Measurements from ENCODE around the gene RPL32. TPM values are rescaled to one million over a fixed set of nuclear protein-coding genes. Genes with fewer than 3 reads are reported as not detected.

Gene RPL32
- total RNA-seq, 4 donors from 2014 or later, result 1,159 to 2,367 (median 1,696) TPM

- Histone ChIP-seq H3K9me3 (no peaks in the 10 kb centered on the region), H3K4me3 (no peak overlapping the region), H3K27ac (no peak overlapping the region), H3K27me3 (no peaks in the 10 kb centered on the region), H3K36me3 (peaks cover 54% of the 10 kb centered on the region), H3K4me1 (no peaks in the 10 kb centered on the region)
- 91% methylated on average over 4 of the region's 4 CpGs for WGBS
- TF ChIP-seq EP300 (IDR thresholded peaks at IDR 0.05) (no peak), CTCF (IDR thresholded peaks at IDR 0.05) (no peak), POLR2AphosphoS5 (IDR thresholded peaks at IDR 0.05) (no peak), POLR2A (IDR thresholded peaks at IDR 0.05) (no peak)
- DNase-seq (ENCODE audit: low spot score in 2 of 2), result no peak
Measured at GRCh38 chr3:12829404-12829803, 12.0 kb downstream of the RPL32 start.

GRCh38 chr3:12828751-12829150, 12.6 kb downstream of the RPL32 start:
- 73% methylated on average over 4 of the region's 4 CpGs for WGBS
- H3K9me3 ChIP-seq, result no peaks in the 10 kb centered on the region
- DNase-seq (ENCODE audit: low spot score in 2 of 2), result no peak
- no peak overlapping the region for H3K27ac ChIP-seq
- no peaks in the 10 kb centered on the region for H3K27me3 ChIP-seq
- H3K4me1 ChIP-seq, result no peaks in the 10 kb centered on the region
- H3K36me3 ChIP-seq, result peaks cover 48% of the 10 kb centered on the region
- H3K4me3 ChIP-seq, result no peak overlapping the region
- no peak for TF ChIP-seq EP300 (IDR thresholded peaks at IDR 0.05)
- TF ChIP-seq CTCF (IDR thresholded peaks at IDR 0.05), result no peak
- no peak for TF ChIP-seq POLR2AphosphoS5 (IDR thresholded peaks at IDR 0.05)
- TF ChIP-seq POLR2A (IDR thresholded peaks at IDR 0.05), result no peak

- H3K36me3 ChIP-seq, result peaks cover 15% of the 10 kb centered on the region
- no peak overlapping the region for H3K4me3 ChIP-seq
- H3K9me3 ChIP-seq, result no peaks in the 10 kb centered on the region
- no peaks in the 10 kb centered on the region for H3K4me1 ChIP-seq
- no peaks in the 10 kb centered on the region for H3K27me3 ChIP-seq
- DNase-seq (ENCODE audit: low spot score in 2 of 2), result no peak
- H3K27ac ChIP-seq, result no peak overlapping the region
- TF ChIP-seq POLR2A (IDR thresholded peaks at IDR 0.05) (no peak), POLR2AphosphoS5 (IDR thresholded peaks at IDR 0.05) (no peak), EP300 (IDR thresholded peaks at IDR 0.05) (no peak), CTCF (IDR thresholded peaks at IDR 0.05) (no peak)
- WGBS, result 61% methylated on average over 8 of the region's 8 CpGs
Measured at GRCh38 chr3:12825156-12825555, 16.2 kb downstream of the RPL32 start.

GRCh38 chr3:12824299-12824698, 17.1 kb downstream of the RPL32 start:
- 95% methylated on average over 7 of the region's 7 CpGs for WGBS
- Histone ChIP-seq H3K4me1 (no peaks in the 10 kb centered on the region), H3K27ac (no peak overlapping the region), H3K9me3 (no peaks in the 10 kb centered on the region), H3K27me3 (no peaks in the 10 kb centered on the region), H3K36me3 (peaks cover 9% of the 10 kb centered on the region), H3K4me3 (no peak overlapping the region)
- no peak for DNase-seq (ENCODE audit: low spot score in 2 of 2)
- TF ChIP-seq POLR2A (IDR thresholded peaks at IDR 0.05) (no peak), CTCF (IDR thresholded peaks at IDR 0.05) (no peak), EP300 (IDR thresholded peaks at IDR 0.05) (no peak), POLR2AphosphoS5 (IDR thresholded peaks at IDR 0.05) (no peak)

GRCh38 chr3:12822725-12823373, 18.5 kb downstream of the RPL32 start:
- Histone ChIP-seq H3K27ac (no peak overlapping the region), H3K27me3 (no peaks in the 10 kb centered on the region), H3K36me3 (peaks cover 9% of the 10 kb centered on the region), H3K4me3 (no peak overlapping the region), H3K4me1 (no peaks in the 10 kb centered on the region), H3K9me3 (no peaks in the 10 kb centered on the region)
- DNase-seq (ENCODE audit: low spot score in 2 of 2), result no peak
- TF ChIP-seq EP300 (IDR thresholded peaks at IDR 0.05) (no peak), CTCF (IDR thresholded peaks at IDR 0.05) (no peak), POLR2AphosphoS5 (IDR thresholded peaks at IDR 0.05) (no peak), POLR2A (IDR thresholded peaks at IDR 0.05) (no peak)
- 64% methylated on average over 8 of the region's 8 CpGs for WGBS
